HepG2 (cell line): Measurements from ENCODE around the gene KHK. TPM values are rescaled to one million over a fixed set of nuclear protein-coding genes. Genes with fewer than 3 reads are reported as not detected.

Source experiments
- ISL2 ChIP-seq: sonication (generic); formaldehyde crosslinking; IDR thresholded peaks from 2 replicates; pipeline ENCODE4 v1.5.0; 2020; ENCODE audit warnings: missing genetic modification reagents
- SRSF4 ChIP-seq: fragments of 200-400 bp; formaldehyde crosslinking; IDR thresholded peaks from one replicate; pipeline ENCODE4 v1.6.1; 2018; ENCODE audit warnings: mild to moderate bottlenecking, low read depth, low read length, moderate library complexity; ENCODE audit not compliant: poor library complexity, severe bottlenecking
- SRY ChIP-seq: sonication (generic); formaldehyde crosslinking; IDR thresholded peaks from 2 replicates; pipeline ENCODE4 v1.8.0; 2022; ENCODE audit warnings: mild to moderate bottlenecking, missing genetic modification reagents
- STAG1 ChIP-seq: sonication (generic); formaldehyde crosslinking; IDR thresholded peaks from 2 replicates; pipeline ENCODE4 v1.4.0; 2020; ENCODE audit warnings: missing genetic modification reagents
- TBP ChIP-seq: sonication (generic); formaldehyde crosslinking; IDR thresholded peaks from 2 replicates; pipeline ENCODE4 v1.5.0; 2020; ENCODE audit warnings: missing genetic modification reagents
- ZNF124 ChIP-seq: sonication (generic); formaldehyde crosslinking; IDR thresholded peaks from 2 replicates; pipeline ENCODE4 v1.4.0; 2020; ENCODE audit warnings: missing genetic modification reagents
- ZNF547 ChIP-seq: sonication (generic); formaldehyde crosslinking; IDR thresholded peaks from 2 replicates; pipeline ENCODE4 v1.5.1; 2020; ENCODE audit warnings: mild to moderate bottlenecking, missing genetic modification reagents
- ZNF788 ChIP-seq: sonication (generic); formaldehyde crosslinking; IDR thresholded peaks from 2 replicates; pipeline ENCODE4 v1.5.0; 2020; ENCODE audit warnings: mild to moderate bottlenecking, missing genetic modification reagents, borderline replicate concordance
- polyA plus RNA-seq, 8 experiments: library from polyadenylated mRNA; depleted of rRNA in 3 of 8; stranded (reverse) in 7 of 8; unstranded in 1 of 8; fragments of >200 nt; fragmentation: Illumina TruSeq in 4 of 8; extraction: Trizol in 4 of 8; gene quantifications; 2 replicates each; pipeline versions ENCODE4 v1.2.1 to v1.2.3, GENCODE V29; 2011 to 2016; ENCODE audit warnings: low read depth in 4 of 8, missing spikeins in 1 of 8, mixed read lengths in 1 of 8; ENCODE audit not compliant: insufficient read depth in 1 of 8
- total RNA-seq, 5 experiments: library from RNA; depleted of rRNA; stranded (reverse); fragments of >200 nt; fragmentation: Illumina TruSeq; extraction: Trizol; gene quantifications; 2 replicates each; pipeline ENCODE4 v1.2.3, GENCODE V29; 2016; ENCODE audit warnings: low read depth in 1 of 5
- TF ChIP-seq, protein P1 (sequence below): sonication (generic); formaldehyde crosslinking; conservative IDR thresholded peaks from 2 replicates; pipeline ENCODE4 v1.8.0; 2022; ENCODE audit warnings: mild to moderate bottlenecking, moderate library complexity, missing genetic modification reagents
- TF ChIP-seq, protein P2 (sequence below): sonication (generic); formaldehyde crosslinking; IDR thresholded peaks from 2 replicates; pipeline ENCODE4 v1.8.0; 2022; ENCODE audit warnings: missing genetic modification reagents, low read depth, mild to moderate bottlenecking, borderline replicate concordance
- TF ChIP-seq, protein P3 (sequence below): sonication (generic); formaldehyde crosslinking; IDR thresholded peaks from 2 replicates; pipeline ENCODE4 v1.5.0; 2020; ENCODE audit warnings: mild to moderate bottlenecking, missing genetic modification reagents
- TF ChIP-seq, protein P4 (sequence below): sonication (generic); formaldehyde crosslinking; IDR thresholded peaks from 2 replicates; pipeline ENCODE4 v1.4.0; 2020; ENCODE audit warnings: mild to moderate bottlenecking, missing genetic modification reagents
- TF ChIP-seq, protein P5 (sequence below): sonication (generic); IDR thresholded peaks from 2 replicates; pipeline ENCODE4 v1.6.1; 2016; ENCODE audit warnings: low read depth, borderline replicate concordance
- TF ChIP-seq, protein P6 (sequence below): sonication (generic); formaldehyde crosslinking; conservative IDR thresholded peaks from 2 replicates; pipeline ENCODE4 v1.8.0; 2022; ENCODE audit warnings: missing genetic modification reagents
- TF ChIP-seq, protein P7 (sequence below): sonication (generic); formaldehyde crosslinking; IDR thresholded peaks from 2 replicates; pipeline ENCODE4 v1.9.0; 2021; ENCODE audit warnings: missing genetic modification reagents, mild to moderate bottlenecking, borderline replicate concordance
- TF ChIP-seq, protein P8 (sequence below): sonication (generic); formaldehyde crosslinking; IDR thresholded peaks from 2 replicates; pipeline ENCODE4 v1.8.1; 2023; ENCODE audit warnings: mild to moderate bottlenecking, moderate library complexity, missing genetic modification reagents

The KHK gene
- total and polyA plus RNA-seq, 2 of the 13 experiments (the other 11 are each of a cell fraction or from before 2014, with no cell fraction given) = 40.9 to 99.2 TPM

DNA sequence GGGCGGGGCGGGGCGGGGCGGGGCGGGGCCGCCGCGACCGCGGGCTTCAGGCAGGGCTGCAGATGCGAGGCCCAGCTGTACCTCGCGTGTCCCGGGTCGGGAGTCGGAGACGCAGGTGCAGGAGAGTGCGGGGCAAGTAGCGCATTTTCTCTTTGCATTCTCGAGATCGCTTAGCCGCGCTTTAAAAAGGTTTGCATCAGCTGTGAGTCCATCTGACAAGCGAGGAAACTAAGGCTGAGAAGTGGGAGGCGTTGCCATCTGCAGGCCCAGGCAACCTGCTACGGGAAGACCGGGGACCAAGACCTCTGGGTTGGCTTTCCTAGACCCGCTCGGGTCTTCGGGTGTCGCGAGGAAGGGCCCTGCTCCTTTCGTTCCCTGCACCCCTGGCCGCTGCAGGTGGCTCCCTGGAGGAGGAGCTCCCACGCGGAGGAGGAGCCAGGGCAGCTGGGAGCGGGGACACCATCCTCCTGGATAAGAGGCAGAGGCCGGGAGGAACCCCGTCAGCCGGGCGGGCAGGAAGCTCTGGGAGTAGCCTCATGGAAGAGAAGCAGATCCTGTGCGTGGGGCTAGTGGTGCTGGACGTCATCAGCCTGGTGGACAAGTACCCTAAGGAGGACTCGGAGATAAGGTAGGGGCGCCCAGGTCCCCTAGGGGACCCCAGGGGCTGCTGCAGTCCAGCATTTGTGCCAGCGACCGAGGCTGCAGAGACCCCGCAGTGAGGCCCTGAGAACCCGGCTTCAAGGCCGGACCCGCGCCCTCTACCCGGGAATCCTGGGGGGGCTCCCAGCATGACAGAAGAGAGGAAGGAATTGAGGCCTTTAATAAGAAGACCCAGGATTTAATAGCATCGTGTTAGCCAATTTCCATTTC lies at the start of gene KHK (continued):
- TF ChIP-seq, protein P1, sequence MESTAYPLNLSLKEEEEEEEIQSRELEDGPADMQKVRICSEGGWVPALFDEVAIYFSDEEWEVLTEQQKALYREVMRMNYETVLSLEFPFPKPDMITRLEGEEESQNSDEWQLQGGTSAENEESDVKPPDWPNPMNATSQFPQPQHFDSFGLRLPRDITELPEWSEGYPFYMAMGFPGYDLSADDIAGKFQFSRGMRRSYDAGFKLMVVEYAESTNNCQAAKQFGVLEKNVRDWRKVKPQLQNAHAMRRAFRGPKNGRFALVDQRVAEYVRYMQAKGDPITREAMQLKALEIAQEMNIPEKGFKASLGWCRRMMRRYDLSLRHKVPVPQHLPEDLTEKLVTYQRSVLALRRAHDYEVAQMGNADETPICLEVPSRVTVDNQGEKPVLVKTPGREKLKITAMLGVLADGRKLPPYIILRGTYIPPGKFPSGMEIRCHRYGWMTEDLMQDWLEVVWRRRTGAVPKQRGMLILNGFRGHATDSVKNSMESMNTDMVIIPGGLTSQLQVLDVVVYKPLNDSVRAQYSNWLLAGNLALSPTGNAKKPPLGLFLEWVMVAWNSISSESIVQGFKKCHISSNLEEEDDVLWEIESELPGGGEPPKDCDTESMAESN (CRISPR knock-in tag) = peak; percentile 84; the same call in 1 of the 2 replicates
- TF ChIP-seq ZNF547 (peak; percentile 5), ZNF788 (CRISPR knock-in tag) (peak; percentile 72; the same call in 1 of the 2 replicates), SRY (CRISPR knock-in tag) (0 out of 2 replicates have a peak, but pooled peaks have one; percentile 2), ZNF124 (CRISPR knock-in tag) (0 out of 2 replicates have a peak, but pooled peaks have one; percentile 10), ISL2 (CRISPR knock-in tag) (no peak; the same call in 1 of the 2 replicates), STAG1 (CRISPR knock-in tag) (no peak), SRSF4 (no peak), TBP (CRISPR knock-in tag) (0 out of 2 replicates have a peak, but pooled peaks have one; percentile 46)
- TF ChIP-seq, protein P2, sequence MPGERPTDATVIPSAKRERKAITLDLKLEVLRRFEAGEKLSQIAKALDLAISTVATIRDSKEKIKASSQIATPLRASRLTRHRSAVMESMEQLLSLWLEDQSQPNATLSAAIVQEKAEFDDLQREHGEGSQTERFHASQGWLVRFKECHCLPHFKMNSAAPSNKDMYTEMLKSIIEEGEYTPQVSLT (CRISPR knock-in tag) = no peak
- TF ChIP-seq, protein P3, sequence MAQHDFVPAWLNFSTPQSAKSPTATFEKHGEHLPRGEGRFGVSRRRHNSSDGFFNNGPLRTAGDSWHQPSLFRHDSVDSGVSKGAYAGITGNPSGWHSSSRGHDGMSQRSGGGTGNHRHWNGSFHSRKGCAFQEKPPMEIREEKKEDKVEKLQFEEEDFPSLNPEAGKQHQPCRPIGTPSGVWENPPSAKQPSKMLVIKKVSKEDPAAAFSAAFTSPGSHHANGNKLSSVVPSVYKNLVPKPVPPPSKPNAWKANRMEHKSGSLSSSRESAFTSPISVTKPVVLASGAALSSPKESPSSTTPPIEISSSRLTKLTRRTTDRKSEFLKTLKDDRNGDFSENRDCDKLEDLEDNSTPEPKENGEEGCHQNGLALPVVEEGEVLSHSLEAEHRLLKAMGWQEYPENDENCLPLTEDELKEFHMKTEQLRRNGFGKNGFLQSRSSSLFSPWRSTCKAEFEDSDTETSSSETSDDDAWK (CRISPR knock-in tag) = no peak
- TF ChIP-seq, protein P4, sequence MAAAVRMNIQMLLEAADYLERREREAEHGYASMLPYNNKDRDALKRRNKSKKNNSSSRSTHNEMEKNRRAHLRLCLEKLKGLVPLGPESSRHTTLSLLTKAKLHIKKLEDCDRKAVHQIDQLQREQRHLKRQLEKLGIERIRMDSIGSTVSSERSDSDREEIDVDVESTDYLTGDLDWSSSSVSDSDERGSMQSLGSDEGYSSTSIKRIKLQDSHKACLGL = peak; percentile 65; the same call in 1 of the 2 replicates
- TF ChIP-seq, protein P5, sequence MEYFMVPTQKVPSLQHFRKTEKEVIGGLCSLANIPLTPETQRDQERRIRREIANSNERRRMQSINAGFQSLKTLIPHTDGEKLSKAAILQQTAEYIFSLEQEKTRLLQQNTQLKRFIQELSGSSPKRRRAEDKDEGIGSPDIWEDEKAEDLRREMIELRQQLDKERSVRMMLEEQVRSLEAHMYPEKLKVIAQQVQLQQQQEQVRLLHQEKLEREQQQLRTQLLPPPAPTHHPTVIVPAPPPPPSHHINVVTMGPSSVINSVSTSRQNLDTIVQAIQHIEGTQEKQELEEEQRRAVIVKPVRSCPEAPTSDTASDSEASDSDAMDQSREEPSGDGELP = peak; percentile 77
- TF ChIP-seq, protein P6, sequence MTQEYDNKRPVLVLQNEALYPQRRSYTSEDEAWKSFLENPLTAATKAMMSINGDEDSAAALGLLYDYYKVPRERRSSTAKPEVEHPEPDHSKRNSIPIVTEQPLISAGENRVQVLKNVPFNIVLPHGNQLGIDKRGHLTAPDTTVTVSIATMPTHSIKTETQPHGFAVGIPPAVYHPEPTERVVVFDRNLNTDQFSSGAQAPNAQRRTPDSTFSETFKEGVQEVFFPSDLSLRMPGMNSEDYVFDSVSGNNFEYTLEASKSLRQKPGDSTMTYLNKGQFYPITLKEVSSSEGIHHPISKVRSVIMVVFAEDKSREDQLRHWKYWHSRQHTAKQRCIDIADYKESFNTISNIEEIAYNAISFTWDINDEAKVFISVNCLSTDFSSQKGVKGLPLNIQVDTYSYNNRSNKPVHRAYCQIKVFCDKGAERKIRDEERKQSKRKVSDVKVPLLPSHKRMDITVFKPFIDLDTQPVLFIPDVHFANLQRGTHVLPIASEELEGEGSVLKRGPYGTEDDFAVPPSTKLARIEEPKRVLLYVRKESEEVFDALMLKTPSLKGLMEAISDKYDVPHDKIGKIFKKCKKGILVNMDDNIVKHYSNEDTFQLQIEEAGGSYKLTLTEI (CRISPR knock-in tag) = no peak
- TF ChIP-seq, protein P7, sequence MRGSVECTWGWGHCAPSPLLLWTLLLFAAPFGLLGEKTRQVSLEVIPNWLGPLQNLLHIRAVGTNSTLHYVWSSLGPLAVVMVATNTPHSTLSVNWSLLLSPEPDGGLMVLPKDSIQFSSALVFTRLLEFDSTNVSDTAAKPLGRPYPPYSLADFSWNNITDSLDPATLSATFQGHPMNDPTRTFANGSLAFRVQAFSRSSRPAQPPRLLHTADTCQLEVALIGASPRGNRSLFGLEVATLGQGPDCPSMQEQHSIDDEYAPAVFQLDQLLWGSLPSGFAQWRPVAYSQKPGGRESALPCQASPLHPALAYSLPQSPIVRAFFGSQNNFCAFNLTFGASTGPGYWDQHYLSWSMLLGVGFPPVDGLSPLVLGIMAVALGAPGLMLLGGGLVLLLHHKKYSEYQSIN = no peak
- TF ChIP-seq, protein P8, sequence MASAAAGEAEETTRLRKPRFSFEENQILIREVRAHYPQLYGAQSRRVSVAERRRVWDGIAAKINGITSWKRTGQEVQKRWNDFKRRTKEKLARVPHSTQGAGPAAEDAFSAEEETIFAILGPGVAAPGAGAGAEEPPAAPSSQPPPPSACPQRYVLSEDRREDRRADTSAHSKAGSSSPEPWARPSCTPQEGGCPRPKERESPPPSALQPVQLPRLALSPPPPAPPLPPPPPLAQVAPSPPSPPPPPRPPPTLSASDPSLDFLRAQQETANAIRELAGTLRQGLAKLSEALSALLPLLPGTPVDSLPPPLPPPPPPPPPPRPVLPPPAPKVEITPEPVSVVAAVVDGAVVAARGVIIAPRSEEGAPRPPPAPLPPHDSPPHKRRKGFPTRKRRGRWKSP (CRISPR knock-in tag) = 0 out of 2 replicates have a peak, but pooled peaks have one; percentile 34
